Parathyroid adenoma (tissue), 2 donors: ENCODE measurements around the gene WDR33.
"Not testable (repeated sequence)": the region's sequence is repeated elsewhere in the genome, so short reads cannot be mapped to it uniquely, and the experiment has no call there.

Experiments
- H2AFZ ChIP-seq: fragments of 300-600 bp; sonication (generic); one replicate; pipeline ENCODE4 v1.7.0; 2017; ENCODE audit warnings: antibody characterized with exemption, mild to moderate bottlenecking
- H3K27ac ChIP-seq: fragments of 300-600 bp; sonication (generic); one replicate; pipeline ENCODE4 v1.7.0; 2017
- H3K27me3 ChIP-seq: fragments of 300-600 bp; sonication (generic); one replicate; pipeline ENCODE4 v1.7.0; 2017; ENCODE audit warnings: low read length; ENCODE audit not compliant: control insufficient read depth, insufficient read depth
- H3K36me3 ChIP-seq: fragments of 300-600 bp; sonication (generic); one replicate; pipeline ENCODE4 v1.7.0; 2017; ENCODE audit warnings: low read length; ENCODE audit not compliant: control insufficient read depth, insufficient read depth
- H3K4me1 ChIP-seq: fragments of 300-600 bp; sonication (generic); one replicate; pipeline ENCODE4 v1.7.0; 2017; ENCODE audit warnings: control low read depth
- H3K4me2 ChIP-seq: fragments of 300-600 bp; sonication (generic); one replicate; pipeline ENCODE4 v1.7.0; 2017; ENCODE audit warnings: low read length
- H3K4me3 ChIP-seq: fragments of 300-600 bp; sonication (generic); one replicate; pipeline ENCODE4 v1.7.0; 2017; ENCODE audit warnings: low read depth, low read length
- H3K79me2 ChIP-seq: fragments of 300-600 bp; sonication (generic); one replicate; pipeline ENCODE4 v1.7.0; 2017; ENCODE audit warnings: control low read depth
- H3K9ac ChIP-seq: fragments of 300-600 bp; sonication (generic); one replicate; pipeline ENCODE4 v1.7.0; 2017; ENCODE audit warnings: mild to moderate bottlenecking
- H3K9me3 ChIP-seq: fragments of 300-600 bp; sonication (generic); one replicate; pipeline ENCODE4 v1.7.0; 2017; ENCODE audit warnings: low read length; ENCODE audit not compliant: control insufficient read depth
- CTCF ChIP-seq: fragments of 300-600 bp; sonication (generic); IDR thresholded peaks from one replicate; pipeline ENCODE4 v1.7.0; 2017; ENCODE audit warnings: antibody characterized with exemption, mild to moderate bottlenecking
- donor health status: primary hyperparathyroidism.

WDR33 gene

GRCh38 chr2:127841466-127842178, 30.7 kb upstream of the WDR33 start:
- H3K27ac ChIP-seq, result no peak overlapping the region

GRCh38 chr2:127840893-127841292, 29.9 kb upstream of the WDR33 start:
- no peaks in the 10 kb centered on the region for H3K36me3 ChIP-seq
- TF ChIP-seq CTCF, result no peak
- H3K9ac ChIP-seq, result no peak overlapping the region
- H3K4me3 ChIP-seq, result no peak overlapping the region
- H3K4me2 ChIP-seq, result no peak overlapping the region
- H3K9me3 ChIP-seq, result no peaks in the 10 kb centered on the region
- H3K79me2 ChIP-seq, result no peaks in the 10 kb centered on the region
- H2AFZ ChIP-seq, result no peak overlapping the region
- no peak overlapping the region for H3K27ac ChIP-seq
- no peaks in the 10 kb centered on the region for H3K27me3 ChIP-seq
- no peaks in the 10 kb centered on the region for H3K4me1 ChIP-seq

More at GRCh38 chr2:127841466-127842178, 30.7 kb upstream of the WDR33 start:
- no peaks in the 10 kb centered on the region for H3K36me3 ChIP-seq
- H3K4me3 ChIP-seq, result no peak overlapping the region
- no peaks in the 10 kb centered on the region for H3K9me3 ChIP-seq
- H3K27me3 ChIP-seq, result no peaks in the 10 kb centered on the region
- H3K9ac ChIP-seq, result no peak overlapping the region
- H3K4me1 ChIP-seq, result no peaks in the 10 kb centered on the region
- no peak overlapping the region for H3K4me2 ChIP-seq
- no peak overlapping the region for H2AFZ ChIP-seq
- no peaks in the 10 kb centered on the region for H3K79me2 ChIP-seq
- TF ChIP-seq CTCF, result no peak

GRCh38 chr2:127834951-127835350, 24.0 kb upstream of the WDR33 start:
- no peaks in the 10 kb centered on the region for H3K4me1 ChIP-seq
- no peaks in the 10 kb centered on the region for H3K27me3 ChIP-seq
- no peaks in the 10 kb centered on the region for H3K79me2 ChIP-seq
- H3K27ac ChIP-seq, result no peak overlapping the region
- no peak overlapping the region for H3K4me2 ChIP-seq
- no peak overlapping the region for H3K9ac ChIP-seq
- H3K36me3 ChIP-seq, result no peaks in the 10 kb centered on the region
- no peaks in the 10 kb centered on the region for H3K9me3 ChIP-seq
- H3K4me3 ChIP-seq, result no peak overlapping the region
- no peak for TF ChIP-seq CTCF
- no peak overlapping the region for H2AFZ ChIP-seq

- H3K4me3 ChIP-seq, result no peak overlapping the region
- H3K4me1 ChIP-seq, result no peaks in the 10 kb centered on the region
- no peak overlapping the region for H3K9ac ChIP-seq
- no peak for TF ChIP-seq CTCF
- H3K36me3 ChIP-seq, result no peaks in the 10 kb centered on the region
- H3K9me3 ChIP-seq, result no peaks in the 10 kb centered on the region
- no peaks in the 10 kb centered on the region for H3K79me2 ChIP-seq
- no peak overlapping the region for H2AFZ ChIP-seq
- H3K27me3 ChIP-seq, result no peaks in the 10 kb centered on the region
- H3K4me2 ChIP-seq, result no peak overlapping the region
- no peak overlapping the region for H3K27ac ChIP-seq
Measured at GRCh38 chr2:127829845-127830246, 18.9 kb upstream of the WDR33 start.

- H3K4me3 ChIP-seq, H3K79me2 ChIP-seq, H3K36me3 ChIP-seq, H3K9me3 ChIP-seq, H3K4me2 ChIP-seq, H3K9ac ChIP-seq, H3K4me1 ChIP-seq, H2AFZ ChIP-seq, H3K27me3 ChIP-seq, H3K27ac ChIP-seq: not testable (repeated sequence)
Measured at GRCh38 chr2:127826708-127827107, 15.7 kb upstream of the WDR33 start.
